CD14-positive monocyte (primary cell): Measurements from ENCODE around the gene ILDR2. TPM values are rescaled to one million over a fixed set of nuclear protein-coding genes. Genes with fewer than 3 reads are reported as not detected.

ENCODE experiments used
- DNase-seq, 3 donors: peaks; one replicate each; pipeline ENCODE4 v3.0.0-alpha.2; 2011 to 2022
- H2AFZ ChIP-seq: 2 replicates; pipeline ENCODE4 v1.6.0; 2012; ENCODE audit warnings: mild to moderate bottlenecking, low read depth, low read length, inconsistent platforms; ENCODE audit not compliant: insufficient read depth, poor library complexity, severe bottlenecking
- H3K27ac ChIP-seq, 2 donors: 1 replicate in 1 of 2; 2 replicates in 1 of 2; pipeline ENCODE4 v1.5.1; 2012 to 2013; ENCODE audit warnings: low read length in 2 of 2, control low read depth in 1 of 2, inconsistent platforms in 1 of 2, low read depth in 1 of 2, mild to moderate bottlenecking in 1 of 2
- H3K27me3 ChIP-seq, 2 donors: one replicate each; pipeline versions ENCODE4 v1.6.0 to v1.6.1; 2011 to 2013; ENCODE audit warnings: low read length in 2 of 2; ENCODE audit not compliant: control insufficient read depth in 2 of 2, insufficient read depth in 2 of 2
- H3K36me3 ChIP-seq, 2 donors: replicated peaks in 1 of 2; 1 replicate in 1 of 2; 2 replicates in 1 of 2; pipeline versions ENCODE4 v1.5.1 to v1.6.1; 2012 to 2013; ENCODE audit warnings: low read length in 2 of 2, control low read depth in 1 of 2, inconsistent platforms in 1 of 2, mild to moderate bottlenecking in 1 of 2; ENCODE audit not compliant: insufficient read depth in 2 of 2, control insufficient read depth in 1 of 2
- H3K4me1 ChIP-seq, 2 donors: 1 replicate in 1 of 2; 2 replicates in 1 of 2; pipeline versions ENCODE4 v1.5.1 to v1.6.1; 2012 to 2013; ENCODE audit warnings: low read length in 2 of 2, control low read depth in 1 of 2, inconsistent platforms in 1 of 2, mild to moderate bottlenecking in 1 of 2, moderate library complexity in 1 of 2; ENCODE audit not compliant: insufficient read depth in 2 of 2, control insufficient read depth in 1 of 2
- H3K4me2 ChIP-seq: replicated peaks from 2 replicates; pipeline ENCODE3; 2012; ENCODE audit warnings: low read length, moderate library complexity, mild to moderate bottlenecking; ENCODE audit not compliant: poor library complexity, severe bottlenecking; ENCODE audit errors: extremely low read depth
- H3K4me3 ChIP-seq, 3 experiments: fragments of 200-600 bp in 1 of 3; sonication (generic) in 1 of 3; replicated peaks in 1 of 3; 1 replicate in 2 of 3; 2 replicates in 1 of 3; pipeline ENCODE4 v1.5.1; 2011 to 2013; ENCODE audit warnings: low read length in 3 of 3, mild to moderate bottlenecking in 3 of 3, control low read depth in 2 of 3, low read depth in 2 of 3, inconsistent platforms in 1 of 3, moderate library complexity in 1 of 3
- H3K79me2 ChIP-seq: 2 replicates; pipeline ENCODE4 v1.6.0; 2012; ENCODE audit warnings: mild to moderate bottlenecking, control low read depth, inconsistent platforms, low read length, moderate library complexity; ENCODE audit not compliant: insufficient read depth
- H3K9ac ChIP-seq: 2 replicates; pipeline ENCODE4 v1.6.0; 2017; ENCODE audit warnings: low read length, mild to moderate bottlenecking; ENCODE audit not compliant: insufficient read depth, poor library complexity, severe bottlenecking
- H3K9me3 ChIP-seq, 2 donors: replicated peaks in 1 of 2; 1 replicate in 1 of 2; 2 replicates in 1 of 2; pipeline versions ENCODE4 v1.5.1 to v1.6.1; 2012 to 2013; ENCODE audit warnings: low read length in 2 of 2, control low read depth in 1 of 2; ENCODE audit not compliant: control insufficient read depth in 1 of 2, insufficient read depth in 1 of 2
- H4K20me1 ChIP-seq: 2 replicates; pipeline ENCODE4 v1.6.0; 2012; ENCODE audit warnings: mild to moderate bottlenecking, low read length, control low read depth, moderate library complexity; ENCODE audit not compliant: insufficient read depth
- H3K27ac Mint-ChIP-seq, 7 donors: one replicate each; pipeline ENCODE4 v1.8.0; 2020; ENCODE audit warnings: mild to moderate bottlenecking in 7 of 7, mixed read lengths in 7 of 7, moderate library complexity in 6 of 7, inconsistent platforms in 2 of 7
- H3K27me3 Mint-ChIP-seq, 3 donors: one replicate each; pipeline ENCODE4 v1.8.0; 2021 to 2022; ENCODE audit warnings: low read depth in 3 of 3, mild to moderate bottlenecking in 3 of 3, mixed read lengths in 3 of 3, moderate library complexity in 3 of 3, inconsistent platforms in 1 of 3
- H3K36me3 Mint-ChIP-seq, 2 donors: one replicate each; pipeline ENCODE4 v1.8.0; 2020; ENCODE audit warnings: mixed read lengths in 2 of 2, inconsistent platforms in 1 of 2, mild to moderate bottlenecking in 1 of 2
- H3K4me1 Mint-ChIP-seq: one replicate; pipeline ENCODE4 v1.8.0; 2020; ENCODE audit warnings: mild to moderate bottlenecking, mixed read lengths
- H3K4me3 Mint-ChIP-seq, 2 donors: one replicate each; pipeline ENCODE4 v1.8.0; 2020; ENCODE audit warnings: mild to moderate bottlenecking in 2 of 2, mixed read lengths in 2 of 2, moderate library complexity in 1 of 2
- H3K9me3 Mint-ChIP-seq, 7 donors: one replicate each; pipeline ENCODE4 v1.8.0; 2020 to 2022; ENCODE audit warnings: mixed read lengths in 7 of 7, mild to moderate bottlenecking in 6 of 7, moderate library complexity in 6 of 7, inconsistent platforms in 2 of 7
- WGBS: methylation state at CpG from one replicate; pipeline ENCODE4 v1.1.5; 2013; ENCODE audit warnings: missing lambda C conversion rate; ENCODE audit not compliant: insufficient coverage; 5-methylcytosine and 5-hydroxymethylcytosine counted together
- intact Hi-C, 2 donors: fragments of 100-400 bp; cut with micrococcal nuclease; formaldehyde crosslinking; loops; one replicate each; pipeline versions ENCODE4 v1.15.0 to v1.15.1; 2023
- polyA plus RNA-seq, 3 donors: library from polyadenylated mRNA; depleted of rRNA in 1 of 3; unstranded in 2 of 3; stranded (reverse) in 1 of 3; fragments of 300-500 nt in 2 of 3; fragments of >200 nt in 1 of 3; fragmentation: Illumina TruSeq in 2 of 3; gene quantifications; 1 replicate in 2 of 3; 2 replicates in 1 of 3; pipeline ENCODE4 v1.2.3, GENCODE V29; 2012 to 2021
- TF ChIP-seq, protein P1 (sequence below): fragments of 200-600 bp; IDR thresholded peaks from one replicate; pipeline ENCODE4 v1.8.0; 2022; ENCODE audit warnings: antibody characterized with exemption, mild to moderate bottlenecking

The ILDR2 gene
- polyA plus RNA-seq, 3 donors = not detected

DNA sequence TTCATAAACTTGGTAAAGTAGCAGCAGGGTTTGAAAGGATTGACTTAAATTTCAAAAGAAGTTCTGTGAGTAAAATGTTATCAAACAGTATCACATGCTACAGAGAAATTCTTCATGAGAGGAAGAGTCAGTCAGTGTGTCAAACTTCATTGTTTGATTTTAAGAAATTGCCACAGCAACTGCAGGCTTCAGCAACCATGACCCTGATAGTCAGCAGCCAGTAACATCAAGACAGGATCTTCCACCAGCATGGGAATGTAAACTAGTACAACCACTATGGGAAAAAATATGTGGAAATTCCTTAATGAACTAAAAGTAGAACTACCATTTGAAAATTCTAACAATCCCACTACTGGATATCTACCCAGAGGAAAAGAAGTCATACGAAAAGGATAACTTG, 25.2 kb upstream of the ILDR2 start:
- Histone ChIP-seq H3K36me3 (no peaks in the 10 kb centered on the region), H3K4me3 (no peak overlapping the region), H3K27me3 (no peaks in the 10 kb centered on the region), H3K4me2 (no peak overlapping the region), H4K20me1 (no peaks in the 10 kb centered on the region), H2AFZ (no peak overlapping the region), H3K9ac (no peak overlapping the region), H3K9me3 (peaks cover 3 to 10% of the 10 kb centered on the region in 2 donors), H3K79me2 (no peaks in the 10 kb centered on the region), H3K4me1 (no peaks in the 10 kb centered on the region), H3K27ac (no peak overlapping the region)
- Mint-ChIP-seq H3K4me3 (no peak overlapping the region), H3K4me1 (no peaks in the 10 kb centered on the region), H3K27me3 (no peaks in the 10 kb centered on the region), H3K9me3 (peaks cover 2 to 10% (median 7%) of the 10 kb centered on the region in 7 donors), H3K27ac (no peak overlapping the region), H3K36me3 (no peaks in the 10 kb centered on the region)
- intact Hi-C loops = no loop called here
- no peak for DNase-seq
- TF ChIP-seq, protein P1, sequence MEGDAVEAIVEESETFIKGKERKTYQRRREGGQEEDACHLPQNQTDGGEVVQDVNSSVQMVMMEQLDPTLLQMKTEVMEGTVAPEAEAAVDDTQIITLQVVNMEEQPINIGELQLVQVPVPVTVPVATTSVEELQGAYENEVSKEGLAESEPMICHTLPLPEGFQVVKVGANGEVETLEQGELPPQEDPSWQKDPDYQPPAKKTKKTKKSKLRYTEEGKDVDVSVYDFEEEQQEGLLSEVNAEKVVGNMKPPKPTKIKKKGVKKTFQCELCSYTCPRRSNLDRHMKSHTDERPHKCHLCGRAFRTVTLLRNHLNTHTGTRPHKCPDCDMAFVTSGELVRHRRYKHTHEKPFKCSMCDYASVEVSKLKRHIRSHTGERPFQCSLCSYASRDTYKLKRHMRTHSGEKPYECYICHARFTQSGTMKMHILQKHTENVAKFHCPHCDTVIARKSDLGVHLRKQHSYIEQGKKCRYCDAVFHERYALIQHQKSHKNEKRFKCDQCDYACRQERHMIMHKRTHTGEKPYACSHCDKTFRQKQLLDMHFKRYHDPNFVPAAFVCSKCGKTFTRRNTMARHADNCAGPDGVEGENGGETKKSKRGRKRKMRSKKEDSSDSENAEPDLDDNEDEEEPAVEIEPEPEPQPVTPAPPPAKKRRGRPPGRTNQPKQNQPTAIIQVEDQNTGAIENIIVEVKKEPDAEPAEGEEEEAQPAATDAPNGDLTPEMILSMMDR = no peak
- no CpG with 5 or more reads among the region's 1 CpG for WGBS

DNA sequence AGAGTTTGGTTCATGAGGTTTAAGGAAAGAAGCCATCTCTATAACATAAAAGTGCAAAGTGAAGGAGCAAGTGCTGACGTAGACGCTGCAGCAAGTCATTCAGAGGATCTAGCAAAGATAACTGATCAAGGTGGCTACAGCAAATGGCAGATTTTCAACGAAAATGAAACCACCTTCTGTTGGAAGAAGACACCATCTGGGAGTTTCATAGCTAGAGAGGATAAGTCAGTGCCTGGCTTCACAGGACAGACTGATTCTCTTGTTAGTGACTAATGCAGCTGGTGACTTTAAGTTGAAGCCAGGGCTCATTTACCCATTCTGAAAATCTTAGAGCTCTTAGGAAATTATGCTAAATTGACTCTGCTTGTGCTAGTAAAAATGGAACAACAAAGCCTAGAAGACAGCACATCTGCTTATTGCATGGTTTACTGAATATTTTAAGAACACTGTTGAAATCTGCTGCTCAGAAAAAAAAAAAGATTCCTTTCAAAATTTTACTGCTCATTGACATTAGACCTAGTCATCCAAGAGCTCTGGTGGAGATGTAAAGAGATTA, 24.2 kb upstream of the ILDR2 start:
- H4K20me1 ChIP-seq = no peaks in the 10 kb centered on the region
- H3K4me1 ChIP-seq = no peaks in the 10 kb centered on the region
- no peak overlapping the region for H3K4me2 ChIP-seq
- H3K9me3 ChIP-seq = peaks cover 3 to 10% of the 10 kb centered on the region in 2 donors
- TF ChIP-seq, protein P1 = no peak
- H3K36me3 ChIP-seq = no peaks in the 10 kb centered on the region
- no peaks in the 10 kb centered on the region for H3K27me3 ChIP-seq
- no peak overlapping the region for H2AFZ ChIP-seq
- no peak for DNase-seq
- Mint-ChIP-seq H3K36me3 (no peaks in the 10 kb centered on the region), H3K27me3 (no peaks in the 10 kb centered on the region), H3K27ac (no peak overlapping the region), H3K4me3 (no peak overlapping the region), H3K9me3 (peaks cover 2 to 10% (median 7%) of the 10 kb centered on the region in 7 donors), H3K4me1 (no peaks in the 10 kb centered on the region)
- WGBS = 78% methylated on average over 1 of the region's 3 CpGs
- H3K79me2 ChIP-seq = no peaks in the 10 kb centered on the region
- intact Hi-C loops = no loop called here
- no peak overlapping the region for H3K4me3 ChIP-seq
- no peak overlapping the region for H3K9ac ChIP-seq
- H3K27ac ChIP-seq = no peak overlapping the region
